RWPE2 (cell line): ENCODE results near the gene SLMAP.

Experiments
- ATAC-seq: fragments of 200-7000 bp; cut with Tn5 transposase; 3 replicates; pipeline ENCODE4 v1.9.1; 2021; ENCODE audit warnings: low read depth
- DNase-seq: peaks from one replicate; pipeline ENCODE4 v3.0.0-alpha.2; 2020; ENCODE audit warnings: low spot score
- H3K27ac ChIP-seq: fragments of 450-650 bp; 2 replicates; pipeline ENCODE4 v1.5.1; 2017; ENCODE audit warnings: mild to moderate bottlenecking; ENCODE audit not compliant: poor library complexity, severe bottlenecking
- H3K27me3 ChIP-seq: fragments of 250-450 bp; sonication (Bioruptor Pico); 2 replicates; pipeline ENCODE4 v1.5.1; 2021; ENCODE audit warnings: mild to moderate bottlenecking, moderate library complexity; ENCODE audit not compliant: insufficient read depth, poor library complexity, severe bottlenecking
- H3K36me3 ChIP-seq: fragments of 250-450 bp; sonication (Bioruptor Pico); 2 replicates; pipeline ENCODE4 v1.5.1; 2020; ENCODE audit warnings: low read depth, mild to moderate bottlenecking, moderate library complexity
- H3K4me1 ChIP-seq: fragments of 250-450 bp; sonication (Bioruptor Pico); 2 replicates; pipeline ENCODE4 v1.5.1; 2021; ENCODE audit warnings: mild to moderate bottlenecking, moderate library complexity; ENCODE audit not compliant: insufficient read depth, poor library complexity, severe bottlenecking
- H3K4me3 ChIP-seq: fragments of 250-450 bp; sonication (Bioruptor Pico); 2 replicates; pipeline ENCODE4 v1.5.1; 2021; ENCODE audit warnings: mild to moderate bottlenecking, moderate library complexity; ENCODE audit not compliant: severe bottlenecking
- H3K9me3 ChIP-seq: fragments of 250-450 bp; sonication (Bioruptor Pico); 2 replicates; pipeline ENCODE4 v1.5.1; 2021; ENCODE audit warnings: mild to moderate bottlenecking, moderate library complexity; ENCODE audit not compliant: severe bottlenecking
- CTCF ChIP-seq: fragments of 450-650 bp; IDR thresholded peaks from one replicate; pipeline ENCODE4 v1.5.1; 2017; ENCODE audit warnings: mild to moderate bottlenecking, moderate library complexity; ENCODE audit not compliant: poor library complexity, severe bottlenecking

The SLMAP gene

GRCh38 chr3:57768595-57768994 is 12.5 kb downstream of the SLMAP start:
- no peak for ATAC-seq
- DNase-seq, result no peak
- no peak overlapping the region for H3K4me3 ChIP-seq
- no peak for TF ChIP-seq CTCF
- peaks cover 8% of the 10 kb centered on the region for H3K4me1 ChIP-seq
- H3K27me3 ChIP-seq, result no peaks in the 10 kb centered on the region
- H3K27ac ChIP-seq, result no peak overlapping the region
- H3K9me3 ChIP-seq, result no peaks in the 10 kb centered on the region
- H3K36me3 ChIP-seq, result peaks cover 47% of the 10 kb centered on the region

DNA sequence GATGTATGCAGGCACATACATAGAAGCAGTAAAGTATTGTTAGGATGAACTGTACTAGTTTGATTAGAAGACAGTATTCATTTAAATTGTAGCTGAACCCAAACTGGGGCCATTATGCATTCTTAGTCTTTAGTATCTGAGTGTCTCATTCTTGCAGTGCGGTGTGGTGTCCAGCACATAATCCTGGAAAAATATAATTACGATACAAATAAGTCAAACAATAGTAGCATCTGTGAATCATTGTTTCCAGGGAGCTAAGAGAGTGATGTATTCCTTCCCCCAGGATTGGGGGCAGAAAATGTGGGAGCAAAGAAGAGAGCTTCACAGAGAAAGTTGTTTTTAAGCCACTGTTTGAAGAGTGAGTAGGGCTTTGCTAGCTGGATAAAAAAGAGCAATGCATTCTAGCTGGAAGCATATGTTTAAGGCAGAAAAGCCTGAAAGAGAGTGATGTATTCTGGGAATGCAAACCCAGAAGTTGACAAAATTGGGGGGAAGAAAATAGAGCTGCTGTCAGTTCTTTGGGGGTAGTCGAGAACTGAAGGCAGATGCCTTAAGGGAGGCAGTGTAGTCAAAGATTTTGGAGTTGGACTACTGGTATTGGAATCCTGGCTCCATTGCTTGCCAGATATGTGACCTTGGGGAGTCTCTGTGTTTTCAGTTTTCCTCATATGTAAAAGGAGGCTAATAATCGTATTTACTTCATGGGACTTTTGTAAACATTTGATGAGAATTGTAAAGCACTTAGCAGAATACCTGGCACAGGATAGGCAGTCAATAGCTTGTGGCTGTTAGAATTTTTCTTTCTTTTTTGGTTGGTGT is 14.1 kb downstream of the SLMAP start:
- ATAC-seq, result no peak
- Histone ChIP-seq H3K4me3 (no peak overlapping the region), H3K9me3 (no peaks in the 10 kb centered on the region), H3K27ac (no peak overlapping the region), H3K27me3 (no peaks in the 10 kb centered on the region), H3K4me1 (peaks cover 3% of the 10 kb centered on the region), H3K36me3 (peaks cover 39% of the 10 kb centered on the region)
- no peak for TF ChIP-seq CTCF
- no peak for DNase-seq

GRCh38 chr3:57772251-57772650 is 16.1 kb downstream of the SLMAP start:
- Histone ChIP-seq H3K4me3 (no peak overlapping the region), H3K36me3 (peaks cover 26% of the 10 kb centered on the region), H3K9me3 (no peaks in the 10 kb centered on the region), H3K27me3 (no peaks in the 10 kb centered on the region), H3K4me1 (peaks cover 3% of the 10 kb centered on the region), H3K27ac (no peak overlapping the region)
- ATAC-seq (no peak), DNase-seq (no peak)
- no peak for TF ChIP-seq CTCF

DNA sequence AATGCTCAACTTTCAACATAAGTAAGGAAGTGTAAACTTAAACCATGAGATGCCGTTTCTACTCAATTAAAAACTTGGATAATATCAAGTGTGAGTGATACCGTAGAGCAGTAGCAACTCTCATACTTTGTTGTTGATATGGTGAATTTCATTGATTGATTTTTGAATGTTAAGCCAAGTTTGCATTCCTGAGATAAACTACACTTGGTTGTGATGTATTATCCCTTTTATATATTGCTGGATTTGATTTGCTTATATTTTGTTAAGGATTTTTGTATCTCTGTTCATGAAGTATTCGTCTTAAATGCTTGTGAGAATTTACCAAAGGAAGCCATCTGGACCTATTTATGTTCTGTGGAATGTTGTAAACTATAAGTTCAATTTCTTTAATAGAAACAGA is 21.7 kb downstream of the SLMAP start:
- ATAC-seq (no peak), DNase-seq (no peak)
- Histone ChIP-seq H3K27me3 (no peaks in the 10 kb centered on the region), H3K4me1 (peaks cover 7% of the 10 kb centered on the region), H3K36me3 (peaks cover 13% of the 10 kb centered on the region; the same call in 1 of the 2 replicates), H3K4me3 (no peak overlapping the region), H3K27ac (peak overlapping the region; percentile 8), H3K9me3 (no peaks in the 10 kb centered on the region)
- no peak for TF ChIP-seq CTCF

- TF ChIP-seq CTCF, result no peak
- peaks cover 13% of the 10 kb centered on the region; the same call in 1 of the 2 replicates for H3K36me3 ChIP-seq
Observed at GRCh38 chr3:57778494-57778893, 22.4 kb downstream of the SLMAP start.

More at GRCh38 chr3:57778494-57778893, 22.4 kb downstream of the SLMAP start:
- Histone ChIP-seq H3K9me3 (no peaks in the 10 kb centered on the region), H3K27me3 (no peaks in the 10 kb centered on the region), H3K27ac (peak overlapping the region; percentile 8), H3K4me1 (peaks cover 14% of the 10 kb centered on the region), H3K4me3 (no peak overlapping the region)
- DNase-seq, result no peak
- ATAC-seq, result peak; percentile 21; the same call in 1 of the 3 replicates
